SK-N-SH (cell line): ENCODE data around the gene SLC16A12. TPM values are rescaled to one million over a fixed set of nuclear protein-coding genes. Genes with fewer than 3 reads are reported as not detected.
"Not testable (repeated sequence)": the region's sequence is repeated elsewhere in the genome, so short reads cannot be mapped to it uniquely, and the experiment has no call there.

Experiments used
- CTCF ChIA-PET: fragments of 300-600, 350-600 bp; formaldehyde crosslinking; extraction: SDS; loops from one replicate; lab custom pipeline; 2021; lab: Yijun Ruan, JAX
- POLR2A ChIA-PET: fragments of 350-600 bp; sonication (Branson Sonifier 250); formaldehyde crosslinking; extraction: SDS; loops from one replicate; lab custom pipeline; 2020; ENCODE audit warnings: antibody characterized with exemption, inconsistent platforms; lab: Yijun Ruan, JAX
- DNase-seq: peaks from one replicate; pipeline ENCODE4 v3.0.0; 2012
- H2AFZ ChIP-seq: fragments of 200-600 bp; sonication (generic); 2 replicates; pipeline ENCODE4 v1.8.1; 2016; ENCODE audit warnings: antibody characterized with exemption, mild to moderate bottlenecking, low read depth
- H3F3A ChIP-seq: fragments of 200-600 bp; sonication (generic); replicated peaks from 2 replicates; pipeline ENCODE3; 2016; ENCODE audit warnings: antibody characterized with exemption, mild to moderate bottlenecking; ENCODE audit not compliant: insufficient read depth
- H3K27ac ChIP-seq, 2 experiments: fragments of 200-500 bp in 1 of 2; fragments of 200-600 bp in 1 of 2; sonication (Bioruptor generic) in 1 of 2; sonication (generic), shearing (Covaris generic) in 1 of 2; 2 replicates each; pipeline versions ENCODE4 v1.5.1 to v1.6.1; 2014 to 2016; ENCODE audit warnings: low read depth in 2 of 2, inconsistent platforms in 1 of 2, low read length in 1 of 2, mild to moderate bottlenecking in 1 of 2, mixed read lengths in 1 of 2
- H3K27me3 ChIP-seq: fragments of 200-600 bp; sonication (generic), shearing (Covaris generic); 2 replicates; pipeline ENCODE4 v1.6.1; 2016; ENCODE audit warnings: mixed run types; ENCODE audit not compliant: insufficient read depth
- H3K36me3 ChIP-seq, 2 experiments: fragments of 200-500 bp in 1 of 2; fragments of 200-600 bp in 1 of 2; sonication (Bioruptor generic) in 1 of 2; sonication (generic) in 1 of 2; replicated peaks in 1 of 2; 2 replicates each; pipeline versions ENCODE3 to v1.5.1; 2014 to 2016; ENCODE audit warnings: low read length in 1 of 2, mild to moderate bottlenecking in 1 of 2; ENCODE audit not compliant: insufficient read depth in 2 of 2, control insufficient read depth in 1 of 2
- H3K4me1 ChIP-seq, 2 experiments: fragments of 200-500 bp in 1 of 2; fragments of 200-600 bp in 1 of 2; sonication (Bioruptor generic) in 1 of 2; sonication (generic), shearing (Covaris generic) in 1 of 2; 2 replicates each; pipeline versions ENCODE4 v1.5.1 to v1.6.1; 2014 to 2016; ENCODE audit warnings: low read depth in 1 of 2, low read length in 1 of 2, mixed run types in 1 of 2; ENCODE audit not compliant: insufficient read depth in 2 of 2, control insufficient read depth in 1 of 2
- H3K4me2 ChIP-seq: fragments of 200-600 bp; sonication (generic), shearing (Covaris generic); 2 replicates; pipeline ENCODE4 v1.6.1; 2017; ENCODE audit warnings: mixed run types
- H3K4me3 ChIP-seq, 2 experiments: fragments of 200-500 bp in 1 of 2; fragments of 200-600 bp in 1 of 2; sonication (Bioruptor generic) in 1 of 2; sonication (generic), shearing (Covaris generic) in 1 of 2; 2 replicates each; pipeline versions ENCODE4 v1.5.1 to v1.8.1; 2014 to 2016; ENCODE audit warnings: low read depth in 2 of 2, inconsistent platforms in 1 of 2, low read length in 1 of 2, mild to moderate bottlenecking in 1 of 2, mixed read lengths in 1 of 2, moderate library complexity in 1 of 2
- H3K79me2 ChIP-seq: fragments of 200-600 bp; sonication (generic); 2 replicates; pipeline ENCODE4 v1.8.1; 2017; ENCODE audit warnings: mild to moderate bottlenecking; ENCODE audit not compliant: insufficient read depth
- H3K9ac ChIP-seq: fragments of 200-600 bp; sonication (generic); 2 replicates; pipeline ENCODE4 v1.6.1; 2017; ENCODE audit warnings: mixed run types
- H3K9me2 ChIP-seq: fragments of 200-600 bp; sonication (generic); 2 replicates; pipeline ENCODE4 v1.6.1; 2017; ENCODE audit warnings: mixed run types
- H3K9me3 ChIP-seq: fragments of 200-600 bp; sonication (generic); 2 replicates; pipeline ENCODE4 v1.6.1; 2017; ENCODE audit warnings: mixed run types, mild to moderate bottlenecking, moderate library complexity
- H4K20me1 ChIP-seq: fragments of 200-600 bp; sonication (generic); 2 replicates; pipeline ENCODE4 v1.6.1; 2017; ENCODE audit warnings: mild to moderate bottlenecking, mixed run types; ENCODE audit not compliant: insufficient read depth
- CHD2 ChIP-seq: fragments of 150-350 bp; IDR thresholded peaks from 2 replicates; pipeline ENCODE4 v1.6.1; 2018; ENCODE audit warnings: low read length; ENCODE audit not compliant: partially characterized antibody
- ELF1 ChIP-seq: IDR thresholded peaks from 2 replicates; pipeline ENCODE4 v1.4.0; 2012
- EP300 ChIP-seq, 2 experiments: IDR thresholded peaks; 2 replicates each; pipeline versions ENCODE4 v1.4.0 to v1.6.1; 2012; ENCODE audit warnings: borderline replicate concordance in 1 of 2, low read depth in 1 of 2, low read length in 1 of 2
- EZH2phosphoT487 ChIP-seq: fragments of 200-600 bp; sonication (generic); IDR thresholded peaks from 2 replicates; pipeline ENCODE4 v1.6.1; 2017; ENCODE audit warnings: low read depth, mixed run types, mild to moderate bottlenecking, antibody characterized with exemption, moderate library complexity, borderline replicate concordance
- JUND ChIP-seq: IDR thresholded peaks from 2 replicates; pipeline ENCODE4 v1.4.0; 2012
- MXI1 ChIP-seq: IDR thresholded peaks from 2 replicates; pipeline ENCODE4 v1.6.1; 2012; ENCODE audit warnings: mild to moderate bottlenecking, low read depth, low read length, improper control_type of control experiment
- NFIC ChIP-seq: IDR thresholded peaks from 2 replicates; pipeline ENCODE4 v1.4.0; 2012; ENCODE audit warnings: borderline replicate concordance
- SIN3A ChIP-seq: IDR thresholded peaks from 2 replicates; pipeline ENCODE4 v1.6.1; 2012; ENCODE audit warnings: low read depth, mild to moderate bottlenecking, low read length, moderate library complexity, borderline replicate concordance
- TAF1 ChIP-seq: IDR thresholded peaks from 2 replicates; pipeline ENCODE4 v1.6.1; 2012; ENCODE audit warnings: low read depth, mild to moderate bottlenecking, low read length, moderate library complexity, borderline replicate concordance
- TCF12 ChIP-seq: IDR thresholded peaks from 2 replicates; pipeline ENCODE4 v1.4.0; 2012
- WGBS: methylation state at CpG from one replicate; pipeline ENCODE4 v1.1.6; 2017; ENCODE audit warnings: low lambda C conversion rate; 5-methylcytosine and 5-hydroxymethylcytosine counted together
- polyA plus RNA-seq, 3 experiments: library from polyadenylated mRNA; depleted of rRNA; stranded (reverse); fragments of >200 nt; gene quantifications; 2 replicates each; pipeline ENCODE4 v1.2.3, GENCODE V29; 2012

SLC16A12 gene
- polyA plus RNA-seq, 1 of the 3 experiments (the other 2 are of a cell fraction) = 0.13 TPM

GRCh38 chr10:89413398-89413912 is 121.9 kb downstream of the SLC16A12 start:
- Histone ChIP-seq H3K9me3 (no peaks in the 10 kb centered on the region), H3K4me3 (peak overlapping the region in 1 of 2 experiments; percentile 72; a peak in 1 of 4 replicates), H3K9ac (no peak overlapping the region), H3K27me3 (no peaks in the 10 kb centered on the region), H3K36me3 (peaks cover under 1 to 15% of the 10 kb centered on the region in 2 experiments), H3K9me2 (no peaks in the 10 kb centered on the region), H4K20me1 (no peaks in the 10 kb centered on the region), H3K4me1 (peaks cover 3 to 6% of the 10 kb centered on the region in 2 experiments; a peak in 3 of 4 replicates), H3K4me2 (peak overlapping the region; percentile 77; the same call in 1 of the 2 replicates), H3K79me2 (peaks cover 17% of the 10 kb centered on the region), H2AFZ (peak overlapping the region; percentile 99), H3F3A (peaks cover 10% of the 10 kb centered on the region), H3K27ac (peak overlapping the region in 1 of 2 experiments; percentile 85; a peak in 1 of 4 replicates)
- no peak for TF ChIP-seq TAF1
- TF ChIP-seq MXI1 = no peak
- no peak for TF ChIP-seq EZH2phosphoT487
- no peak for TF ChIP-seq SIN3A
- TF ChIP-seq TCF12 = no peak
- TF ChIP-seq EP300 (IDR thresholded peaks at IDR 0.05; ENCODE audit: borderline replicate concordance in 1 of 2, low read depth in 1 of 2, low read length in 1 of 2) = no peak
- no peak for TF ChIP-seq ELF1
- no peak for TF ChIP-seq CHD2
- no peak for TF ChIP-seq JUND
- no peak for TF ChIP-seq NFIC
- CTCF ChIA-PET = interaction anchor here (0.7 to 1.7 kb wide), 2 partner anchors 24 to 737 kb away, joined by 3 to 6 read pairs; no protein-coding TSS in a partner anchor
- no peak for DNase-seq
- POLR2A ChIA-PET = no interaction called here
- WGBS = 95% methylated on average over 7 of the region's 7 CpGs

GRCh38 chr10:89412276-89412675 is 123.1 kb downstream of the SLC16A12 start:
- CTCF ChIA-PET, H3K4me2 ChIP-seq, H3K9me2 ChIP-seq, H2AFZ ChIP-seq, H3K27me3 ChIP-seq, POLR2A ChIA-PET, DNase-seq, H3K27ac ChIP-seq, H4K20me1 ChIP-seq, H3F3A ChIP-seq, H3K9me3 ChIP-seq, H3K9ac ChIP-seq, H3K4me1 ChIP-seq, H3K36me3 ChIP-seq, H3K4me3 ChIP-seq: not testable (repeated sequence)
- 85% methylated on average over 10 of the region's 10 CpGs for WGBS
- peaks cover 17% of the 10 kb centered on the region for H3K79me2 ChIP-seq

- CTCF ChIA-PET, H3K36me3 ChIP-seq, H3K9me2 ChIP-seq, H2AFZ ChIP-seq, POLR2A ChIA-PET, H4K20me1 ChIP-seq, H3K27ac ChIP-seq, H3K9me3 ChIP-seq, DNase-seq, H3K4me2 ChIP-seq, H3K4me3 ChIP-seq, H3F3A ChIP-seq, H3K27me3 ChIP-seq, H3K9ac ChIP-seq, H3K4me1 ChIP-seq: not testable (repeated sequence)
- 80% methylated on average over 2 of the region's 2 CpGs for WGBS
- peaks cover 11% of the 10 kb centered on the region for H3K79me2 ChIP-seq
Observed at GRCh38 chr10:89411135-89411534, 124.3 kb downstream of the SLC16A12 start.

GRCh38 chr10:89410551-89410950 is 124.8 kb downstream of the SLC16A12 start:
- H3K9ac ChIP-seq, H3K9me3 ChIP-seq, CTCF ChIA-PET, H2AFZ ChIP-seq, H3K4me1 ChIP-seq, H3K27ac ChIP-seq, H3K4me2 ChIP-seq, H3K79me2 ChIP-seq, H3F3A ChIP-seq, H3K36me3 ChIP-seq, H3K9me2 ChIP-seq, DNase-seq, H3K4me3 ChIP-seq, POLR2A ChIA-PET, H3K27me3 ChIP-seq, H4K20me1 ChIP-seq: not testable (repeated sequence)
- 95% methylated on average over 5 of the region's 5 CpGs for WGBS

- H3K36me3 ChIP-seq, H3K4me1 ChIP-seq, H3K9me2 ChIP-seq, H3K9ac ChIP-seq, H3F3A ChIP-seq, DNase-seq, H3K4me2 ChIP-seq, POLR2A ChIA-PET, H3K79me2 ChIP-seq, H2AFZ ChIP-seq, H3K27me3 ChIP-seq, H3K9me3 ChIP-seq, H3K4me3 ChIP-seq, H4K20me1 ChIP-seq, H3K27ac ChIP-seq: not testable (repeated sequence)
- CTCF ChIA-PET = interaction anchor here (1.2 kb wide), 1 partner anchor 10 kb away, joined by 3 read pairs; no protein-coding TSS in a partner anchor
- WGBS = 95% methylated on average over 5 of the region's 5 CpGs
Observed at GRCh38 chr10:89409282-89409681, 126.1 kb downstream of the SLC16A12 start.
